Ureter (tissue), 1 donor: ENCODE measurements around the gene LAMA3. TPM values are rescaled to one million over a fixed set of nuclear protein-coding genes. Genes with fewer than 3 reads are reported as not detected.

Source experiments
- DNase-seq: peaks from one replicate; pipeline ENCODE4 v3.0.0-alpha.2; 2020; ENCODE audit warnings: low spot score
- total RNA-seq: library from RNA; stranded (reverse); gene quantifications from one replicate; pipeline ENCODE4 v1.2.4, GENCODE V29; 2023
- donor health status: DM: yes; HTN: yes; CAD: no.

Gene LAMA3
- total RNA-seq, 1 donor from 2014 or later: 28.7 TPM

- DNase-seq: no peak
These were observed 19.3 kb upstream of the LAMA3 start for GRCh38 chr18:23669804-23670405.

GRCh38 chr18:23671564-23671963 lies 17.7 kb upstream of the LAMA3 start:
- no peak for DNase-seq

GRCh38 chr18:23673725-23674124 lies 15.5 kb upstream of the LAMA3 start:
- no peak for DNase-seq

- DNase-seq: no peak
These were observed 14.0 kb upstream of the LAMA3 start for GRCh38 chr18:23675236-23675635.

GRCh38 chr18:23675896-23676295 lies 13.4 kb upstream of the LAMA3 start:
- DNase-seq: no peak

GRCh38 chr18:23682045-23682444 lies 7.2 kb upstream of the LAMA3 start:
- DNase-seq: no peak

GRCh38 chr18:23682472-23682871 lies 6.8 kb upstream of the LAMA3 start:
- DNase-seq: no peak

GRCh38 chr18:23683155-23683554 lies 6.1 kb upstream of the LAMA3 start:
- no peak for DNase-seq

GRCh38 chr18:23683671-23684070 lies 5.6 kb upstream of the LAMA3 start:
- no peak for DNase-seq

GRCh38 chr18:23684515-23685197 lies 4.6 kb upstream of the LAMA3 start:
- no peak for DNase-seq

- no peak for DNase-seq
These were observed 725 bp upstream of the LAMA3 start for GRCh38 chr18:23688528-23688927.

- no peak for DNase-seq
These were observed 607 bp downstream of the LAMA3 start for GRCh38 chr18:23689616-23690504.

GRCh38 chr18:23690505-23691068 lies 1.3 kb downstream of the LAMA3 start:
- no peak for DNase-seq

GRCh38 chr18:23693846-23694245 lies 4.6 kb downstream of the LAMA3 start:
- no peak for DNase-seq

GRCh38 chr18:23694637-23695430 lies 5.6 kb downstream of the LAMA3 start:
- no peak for DNase-seq

- no peak for DNase-seq
These were observed 11.8 kb downstream of the LAMA3 start for GRCh38 chr18:23701017-23701416.

GRCh38 chr18:23701544-23702064 lies 12.4 kb downstream of the LAMA3 start:
- no peak for DNase-seq

- DNase-seq: no peak
These were observed 13.4 kb downstream of the LAMA3 start for GRCh38 chr18:23702606-23703005.

GRCh38 chr18:23703057-23703986 lies 14.1 kb downstream of the LAMA3 start:
- DNase-seq: no peak

GRCh38 chr18:23703987-23704384 lies 14.7 kb downstream of the LAMA3 start:
- DNase-seq: no peak
